Measurements from ENCODE around the gene PSTK.

PSTK gene

DNA sequence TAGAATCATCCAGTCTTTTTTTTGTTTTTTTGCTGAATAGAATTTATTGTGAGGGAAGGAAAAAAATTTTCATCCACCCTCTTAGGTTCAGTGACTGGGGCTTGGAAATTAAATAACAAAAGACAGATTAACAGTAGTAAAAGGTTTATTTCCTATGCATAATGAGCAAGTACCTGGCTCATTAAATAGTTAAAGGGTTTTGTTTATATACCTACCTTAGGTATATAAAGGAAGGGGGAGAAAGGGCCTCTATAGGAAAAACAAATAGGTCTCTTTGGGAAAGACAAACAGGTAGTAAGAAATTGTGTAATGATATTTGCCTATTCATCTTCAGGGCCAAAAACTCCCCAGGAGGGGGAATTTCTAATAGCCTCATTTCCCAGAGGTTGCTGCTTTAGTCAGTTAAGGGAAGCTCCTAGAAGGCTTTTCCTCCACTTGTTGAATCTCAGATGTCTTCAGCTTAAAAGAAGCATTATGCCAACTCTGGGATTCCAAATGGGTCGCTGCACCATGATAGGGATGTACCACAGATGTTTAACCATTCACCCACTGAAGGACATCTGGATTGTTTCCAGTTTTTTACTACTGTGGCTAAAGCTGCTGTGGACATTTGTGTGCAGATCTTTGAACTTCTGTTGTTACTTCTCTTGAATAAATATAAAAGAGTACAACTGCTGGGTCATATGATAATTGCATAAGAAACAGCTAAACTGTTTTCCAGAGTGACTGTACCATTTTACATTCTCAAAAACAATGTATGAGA, 39.9 kb downstream of the PSTK start:
- DNase-seq (ENCODE audit: low read depth in 2 of 2), result no peak

DNA sequence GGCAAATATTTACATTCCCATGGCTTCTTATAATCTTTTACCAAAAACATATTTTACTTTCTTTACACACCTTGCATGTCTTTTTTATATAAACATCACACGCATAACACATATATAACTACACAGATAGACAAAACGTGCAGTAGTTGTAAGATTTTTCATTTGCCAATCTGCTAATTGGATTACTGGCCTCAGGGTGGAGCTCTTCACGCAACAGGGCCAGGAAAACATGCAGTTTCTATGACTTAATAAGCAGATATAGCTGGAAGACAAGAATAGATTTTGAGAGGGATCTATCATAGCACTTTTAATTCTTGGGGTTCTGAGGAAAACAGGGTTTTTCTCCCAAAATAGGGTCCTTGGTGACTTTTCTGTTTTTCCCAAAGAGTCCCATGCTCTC, 41.3 kb downstream of the PSTK start:
- DNase-seq (ENCODE audit: low read depth in 2 of 2), result no peak

DNA sequence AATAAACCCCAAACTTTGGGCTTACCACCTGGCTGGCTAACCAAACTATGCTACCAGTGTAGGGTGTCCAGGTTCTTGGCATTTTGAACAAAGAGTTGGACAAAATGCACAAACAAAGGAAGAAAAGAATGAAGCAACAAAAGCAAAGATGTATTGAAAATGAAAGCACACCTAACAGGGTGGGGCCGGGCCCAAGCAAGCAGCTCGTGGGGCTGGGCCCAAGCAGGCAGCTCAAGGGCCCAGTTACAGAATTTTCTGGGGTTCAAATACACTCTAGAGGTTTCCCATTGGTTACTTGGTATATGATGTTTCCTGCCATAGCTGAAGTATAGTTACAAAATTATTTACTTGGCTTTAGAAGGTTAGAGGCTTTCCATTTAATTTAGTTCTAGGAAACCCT, 44.3 kb downstream of the PSTK start:
- no peak for DNase-seq (ENCODE audit: low read depth in 2 of 2)

DNA sequence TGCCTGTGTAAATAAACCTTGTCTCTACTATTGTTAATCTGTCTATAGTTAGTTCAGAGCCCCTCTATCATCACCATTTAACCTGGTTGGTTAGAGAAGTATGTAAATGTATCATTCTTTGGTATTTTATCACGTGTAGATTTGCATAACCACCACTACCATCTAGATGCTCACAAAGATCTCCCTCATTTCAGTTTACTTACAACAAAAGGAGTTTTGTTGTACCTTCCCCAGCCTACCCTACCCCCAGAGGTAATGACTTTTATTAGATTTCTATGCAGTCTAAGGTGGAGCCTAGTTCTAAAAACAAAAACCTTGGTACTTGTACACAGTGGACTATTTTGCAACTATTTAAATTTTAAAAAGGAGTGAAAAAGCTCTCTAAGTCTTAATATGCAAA, 46.1 kb downstream of the PSTK start:
- no peak for DNase-seq (ENCODE audit: low read depth in 2 of 2)

DNA sequence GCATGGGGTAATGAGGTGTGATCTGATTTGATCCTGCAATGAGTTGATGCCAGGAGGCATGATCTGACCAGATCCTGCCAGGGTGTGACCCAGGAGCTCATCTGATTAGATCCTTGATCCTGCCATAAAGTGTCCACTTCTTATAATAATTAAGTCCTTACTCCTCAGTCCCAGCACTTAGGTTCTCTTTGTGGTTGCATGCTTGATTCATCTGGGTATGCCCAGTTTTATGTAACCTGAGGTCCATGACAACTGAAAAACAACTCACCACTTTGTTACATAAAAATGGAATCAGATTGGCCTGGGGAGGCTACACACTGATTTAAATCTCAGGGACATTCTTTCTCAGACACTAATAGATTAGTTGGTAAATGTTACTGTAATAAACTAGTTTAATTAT, 47.7 kb downstream of the PSTK start:
- DNase-seq (ENCODE audit: low read depth in 2 of 2), result no peak

DNA sequence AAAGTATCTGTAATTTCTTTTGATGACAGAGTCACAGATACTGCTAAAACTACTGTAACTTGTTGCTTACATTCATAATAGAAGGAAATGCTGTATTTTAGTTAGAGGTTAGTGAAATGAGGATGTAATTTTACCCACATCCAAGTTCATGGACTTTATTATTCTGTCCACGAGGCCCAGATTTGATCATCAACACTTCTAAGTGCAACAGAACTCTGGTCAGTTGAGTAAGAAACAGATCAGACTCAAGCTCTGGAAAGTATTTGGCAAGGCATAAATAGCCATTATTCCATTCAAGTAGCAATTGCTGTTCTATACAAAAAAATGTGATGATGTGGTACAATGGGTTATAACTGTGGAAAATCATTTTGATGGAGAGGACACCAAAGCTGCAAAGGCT, 50.9 kb downstream of the PSTK start:
- no peak for DNase-seq (ENCODE audit: low read depth in 2 of 2)

DNA sequence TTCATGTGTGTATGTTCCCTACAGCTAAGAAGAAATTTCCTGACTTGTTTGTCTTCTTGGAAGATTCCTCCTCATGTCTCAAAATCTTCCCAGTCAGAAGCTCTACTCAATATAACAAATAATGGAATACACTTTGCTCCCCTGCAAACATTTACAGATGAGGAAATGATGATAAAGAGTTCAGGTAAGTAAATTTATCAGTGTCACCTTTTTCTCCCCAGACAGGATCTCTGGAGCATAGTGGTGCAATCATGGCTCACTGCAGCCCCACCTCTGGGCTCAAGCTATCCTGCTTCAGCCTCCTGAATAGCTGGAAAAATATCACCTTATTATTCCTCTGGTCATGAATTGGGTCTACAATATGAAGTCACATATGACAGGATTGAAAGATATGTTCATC, 54.1 kb downstream of the PSTK start:
- DNase-seq (ENCODE audit: low read depth in 2 of 2), result no peak

DNA sequence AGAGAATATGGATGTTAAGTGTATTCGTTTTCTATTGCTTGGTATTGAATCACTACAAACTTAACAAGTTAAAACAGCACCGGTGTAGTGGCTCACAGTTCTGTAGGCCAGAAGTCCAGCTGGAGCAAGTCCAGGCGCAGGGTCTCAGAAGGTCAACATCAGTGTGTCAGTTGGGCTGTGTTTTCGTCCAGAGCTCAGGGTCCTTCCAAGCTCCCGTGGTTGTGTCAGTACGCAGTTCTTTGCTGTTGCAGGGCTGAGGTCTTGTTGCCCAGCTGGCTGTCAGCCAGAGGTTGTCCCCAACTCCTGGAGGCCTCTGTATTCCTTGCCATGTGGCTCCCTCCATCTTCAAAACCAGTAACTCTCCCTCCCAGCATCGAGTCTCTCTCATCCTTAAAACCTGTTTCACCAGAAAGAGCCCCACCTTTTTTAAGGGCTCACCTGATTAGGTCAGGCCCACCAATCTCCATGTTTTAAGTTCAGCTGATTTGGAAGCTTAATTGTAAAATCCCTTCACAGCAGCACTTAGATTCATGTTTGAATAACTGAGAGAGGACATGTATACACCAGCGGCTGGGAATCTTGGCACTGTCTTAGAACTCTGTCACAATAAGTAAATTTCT, 55.4 kb downstream of the PSTK start:
- DNase-seq (ENCODE audit: low read depth in 2 of 2), result no peak

DNA sequence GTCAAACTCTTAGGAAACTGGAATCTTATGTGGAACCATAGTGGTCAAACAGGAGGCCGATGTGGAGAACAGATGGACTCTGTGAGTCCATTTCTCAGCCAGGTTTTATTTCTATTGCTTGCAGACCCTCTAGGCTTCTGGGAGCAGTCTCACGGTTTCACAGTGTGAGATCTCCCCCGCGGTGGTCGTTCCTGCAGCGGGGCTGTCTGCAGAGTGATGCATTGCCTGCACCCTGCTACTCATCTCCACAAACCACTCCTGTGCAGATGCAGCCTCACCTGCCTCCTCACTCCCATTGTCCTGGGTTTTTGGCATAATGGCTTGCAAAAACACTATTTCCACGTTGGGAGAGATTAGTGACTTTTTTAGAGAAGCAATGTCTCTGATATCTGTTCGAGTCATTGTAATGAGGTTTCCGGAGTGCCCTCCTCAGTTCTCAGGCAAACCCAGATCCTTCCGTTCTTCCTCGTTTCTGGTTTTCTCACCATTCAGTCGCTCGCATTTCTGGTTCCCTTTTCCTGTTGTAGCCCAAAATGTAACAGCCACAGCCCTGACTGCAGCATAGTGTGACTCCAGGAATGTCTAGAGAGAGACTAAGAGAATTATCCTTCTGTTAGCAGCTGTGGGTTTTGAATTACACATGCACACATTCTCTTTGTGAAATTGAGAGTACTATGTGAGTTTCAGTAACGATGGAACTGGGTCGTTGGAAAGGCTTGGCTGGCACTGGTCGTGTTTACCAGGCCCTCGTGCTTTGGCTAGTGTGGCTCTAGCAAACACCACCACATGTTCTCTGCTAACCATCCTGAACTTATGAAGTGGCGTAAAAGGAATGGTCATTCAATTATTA, 58.8 kb downstream of the PSTK start:
- no peak for DNase-seq (ENCODE audit: low read depth in 2 of 2)

DNA sequence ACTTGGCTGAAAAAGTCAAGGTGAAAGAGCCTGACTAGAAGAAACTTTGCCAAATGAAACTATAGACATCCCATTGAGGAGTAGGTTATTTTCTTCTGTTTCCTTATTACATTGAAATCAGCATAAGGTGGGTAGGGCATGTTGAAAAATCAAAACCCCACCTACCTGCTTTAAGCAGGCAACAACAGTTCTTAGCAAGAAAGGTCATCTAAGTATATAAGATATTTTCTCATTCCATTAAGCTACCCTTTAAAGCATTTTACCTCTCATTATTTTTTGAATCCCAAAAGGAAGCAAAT, 59.4 kb downstream of the PSTK start:
- DNase-seq (ENCODE audit: low read depth in 2 of 2), result no peak
